ENCODE results near the gene CHMP6.

CHMP6 gene

DNA sequence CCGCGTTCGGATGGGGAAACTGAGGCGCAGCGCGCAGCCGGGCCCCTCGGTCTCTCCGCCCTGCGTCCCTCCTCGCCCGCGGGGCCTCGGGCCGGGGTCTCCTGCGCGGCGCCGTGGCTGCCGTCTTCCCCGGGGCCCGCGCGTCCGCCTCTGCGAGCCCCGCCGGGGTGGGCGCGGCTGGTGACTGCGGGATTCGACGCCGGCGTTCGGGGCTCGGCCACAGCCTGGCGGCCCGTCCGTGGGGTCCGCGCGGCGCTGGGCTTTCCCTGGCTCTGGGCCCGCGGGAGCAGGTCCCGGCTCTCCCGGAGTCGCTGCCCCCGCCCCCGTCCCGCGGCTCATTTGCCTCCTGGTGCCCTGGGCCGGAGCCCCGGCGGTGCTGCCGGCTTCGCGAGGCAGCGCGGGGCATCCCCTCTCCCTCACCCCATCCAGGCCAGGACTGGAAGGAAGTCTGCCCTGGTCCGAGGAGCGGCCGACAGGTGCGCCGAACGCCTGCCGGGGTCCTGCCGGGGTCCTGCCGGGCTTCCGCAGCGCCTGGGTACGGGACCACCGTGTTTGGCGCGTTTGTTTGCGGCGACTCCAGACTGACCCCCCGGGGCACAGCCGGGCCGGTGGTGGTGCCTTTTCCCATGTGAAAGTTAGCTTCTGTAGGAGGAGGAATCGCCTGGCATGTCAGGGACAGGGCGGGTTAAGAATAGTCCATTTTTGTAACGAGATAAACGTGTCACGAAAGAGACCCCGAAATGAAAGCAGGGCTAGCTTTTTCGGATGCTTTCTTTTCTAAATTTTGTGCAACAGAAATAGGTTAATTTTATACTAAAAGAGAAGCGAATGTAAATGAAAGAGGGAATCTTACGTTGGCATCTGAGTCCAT, 671 bp downstream of the CHMP6 start:
- DNase-seq (ENCODE audit: low read depth in 2 of 2), result no peak

GRCh38 chr17:80992948-80993624, 1.4 kb downstream of the CHMP6 start:
- no peak for DNase-seq (ENCODE audit: low read depth in 2 of 2)

DNA sequence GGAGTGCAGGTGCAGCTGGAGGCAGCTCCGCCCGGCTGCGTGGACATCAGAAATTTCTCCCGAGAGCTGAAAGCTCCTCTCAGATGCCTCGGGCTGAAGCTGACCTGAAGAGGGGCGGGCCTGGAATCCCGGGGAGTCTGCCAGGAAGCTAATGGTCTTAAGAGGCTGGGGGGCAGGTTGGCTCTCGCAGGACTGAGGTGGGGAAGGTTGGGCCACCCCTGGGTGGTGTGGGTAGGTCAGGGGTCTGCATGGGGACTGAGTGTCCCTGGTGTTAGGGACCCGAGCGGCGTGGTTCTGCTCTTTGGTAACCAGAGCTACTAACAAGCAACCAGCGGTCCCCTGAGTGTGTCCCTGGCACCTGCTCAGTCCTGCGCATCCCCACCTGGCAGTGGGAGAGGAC, 3.5 kb downstream of the CHMP6 start:
- no peak for DNase-seq (ENCODE audit: low read depth in 2 of 2)

- no peak for DNase-seq (ENCODE audit: low read depth in 2 of 2)
Measured at GRCh38 chr17:80996422-80997305, 5.0 kb downstream of the CHMP6 start.

- DNase-seq (ENCODE audit: low read depth in 2 of 2), result no peak
Measured at GRCh38 chr17:80997424-80998117, 5.9 kb downstream of the CHMP6 start.

- no peak for DNase-seq (ENCODE audit: low read depth in 2 of 2)
Measured at GRCh38 chr17:80998118-80998747, 6.6 kb downstream of the CHMP6 start.

DNA sequence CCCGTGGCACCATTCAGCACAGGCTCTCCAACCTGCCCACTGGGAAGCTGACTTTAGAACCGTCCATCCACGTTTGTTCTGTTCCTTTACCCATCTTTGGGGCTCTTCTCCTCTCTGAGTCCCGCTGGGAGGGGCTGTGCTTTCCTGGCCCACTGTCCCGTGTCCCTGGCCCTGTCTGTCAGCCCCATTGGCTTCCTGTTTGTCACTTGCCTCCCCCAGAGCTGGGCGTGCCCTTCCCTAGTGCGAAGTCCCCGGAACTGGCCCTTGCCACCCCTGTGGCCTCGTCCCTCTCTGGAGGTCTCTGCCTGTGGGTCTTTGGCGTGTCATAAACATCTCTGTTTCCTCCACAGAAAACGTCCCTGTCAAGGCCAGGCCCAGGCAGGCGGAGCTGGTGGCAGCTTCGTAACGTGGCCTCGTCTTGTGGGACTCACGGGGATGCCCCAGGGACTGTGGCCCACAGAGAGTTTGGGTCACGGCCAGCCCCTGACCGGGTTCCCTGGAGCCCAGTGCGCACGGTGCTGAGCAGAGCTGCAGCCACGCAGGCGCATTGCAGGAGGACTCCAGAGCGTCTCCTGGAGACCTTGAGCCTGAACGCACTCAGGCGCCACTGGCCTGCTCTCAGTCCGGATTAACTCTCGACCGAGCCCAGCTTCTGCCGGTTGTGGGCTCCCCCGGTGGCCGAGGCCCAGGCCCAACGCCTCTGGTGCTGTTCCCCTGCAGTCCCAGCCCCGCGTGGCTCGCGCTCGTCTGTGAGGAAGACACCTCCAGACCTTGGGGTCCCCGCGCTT, 7.3 kb downstream of the CHMP6 start:
- no peak for DNase-seq (ENCODE audit: low read depth in 2 of 2)

DNA sequence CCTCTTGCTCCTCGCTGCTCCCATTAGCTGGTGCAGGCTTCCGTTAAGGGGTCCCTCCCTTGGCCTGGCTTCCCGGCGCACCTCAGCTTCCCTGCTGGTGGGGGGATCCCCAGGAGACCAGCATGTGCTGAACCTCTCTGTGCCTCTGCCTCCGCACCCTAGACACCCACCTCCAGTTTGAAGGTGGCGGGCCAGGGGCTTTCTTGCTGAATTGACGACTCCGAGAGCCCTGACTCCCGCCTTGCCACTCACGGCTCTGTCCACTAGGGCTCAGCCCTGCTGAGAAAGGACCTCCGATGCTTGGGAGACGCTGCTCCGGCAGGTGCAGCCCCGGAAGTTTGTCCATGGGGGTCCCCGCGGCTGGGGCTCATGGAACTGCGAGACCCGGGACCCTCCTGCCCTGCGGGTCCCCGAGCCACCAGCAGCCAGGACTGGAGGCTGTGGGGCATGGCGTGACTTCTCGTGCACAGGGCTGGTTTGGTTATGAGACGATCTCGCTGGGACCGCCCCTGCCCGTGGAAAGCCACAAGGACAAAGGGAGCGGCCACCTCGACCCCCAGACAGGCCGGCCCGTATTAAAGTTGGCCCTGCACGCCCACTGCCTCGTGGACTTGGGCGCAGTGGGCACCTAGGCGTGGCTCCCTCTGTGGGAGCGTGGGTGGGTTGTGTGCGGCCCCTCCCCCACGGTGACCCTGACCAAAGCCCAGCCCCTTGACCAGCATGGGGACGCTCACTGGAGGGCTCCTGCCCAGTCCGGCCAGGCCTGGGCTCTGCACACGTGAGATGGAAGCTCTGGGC, 8.1 kb downstream of the CHMP6 start:
- DNase-seq (ENCODE audit: low read depth in 2 of 2), result no peak

DNA sequence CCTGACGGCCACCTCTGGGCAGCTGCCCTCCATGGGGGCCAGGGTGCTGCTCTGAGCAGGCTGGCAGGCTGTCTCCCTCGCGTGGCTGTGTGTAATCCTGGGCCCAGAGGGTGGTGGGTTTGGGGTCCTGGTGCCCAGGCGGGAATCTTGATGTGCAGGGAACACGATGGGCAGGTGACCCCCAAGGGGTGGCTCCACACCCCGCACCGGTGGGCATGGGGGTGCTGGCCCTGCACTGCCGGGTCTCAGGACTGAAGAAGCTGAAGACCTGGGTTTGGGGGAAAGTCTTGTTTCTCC, 8.6 kb downstream of the CHMP6 start:
- no peak for DNase-seq (ENCODE audit: low read depth in 2 of 2)

DNA sequence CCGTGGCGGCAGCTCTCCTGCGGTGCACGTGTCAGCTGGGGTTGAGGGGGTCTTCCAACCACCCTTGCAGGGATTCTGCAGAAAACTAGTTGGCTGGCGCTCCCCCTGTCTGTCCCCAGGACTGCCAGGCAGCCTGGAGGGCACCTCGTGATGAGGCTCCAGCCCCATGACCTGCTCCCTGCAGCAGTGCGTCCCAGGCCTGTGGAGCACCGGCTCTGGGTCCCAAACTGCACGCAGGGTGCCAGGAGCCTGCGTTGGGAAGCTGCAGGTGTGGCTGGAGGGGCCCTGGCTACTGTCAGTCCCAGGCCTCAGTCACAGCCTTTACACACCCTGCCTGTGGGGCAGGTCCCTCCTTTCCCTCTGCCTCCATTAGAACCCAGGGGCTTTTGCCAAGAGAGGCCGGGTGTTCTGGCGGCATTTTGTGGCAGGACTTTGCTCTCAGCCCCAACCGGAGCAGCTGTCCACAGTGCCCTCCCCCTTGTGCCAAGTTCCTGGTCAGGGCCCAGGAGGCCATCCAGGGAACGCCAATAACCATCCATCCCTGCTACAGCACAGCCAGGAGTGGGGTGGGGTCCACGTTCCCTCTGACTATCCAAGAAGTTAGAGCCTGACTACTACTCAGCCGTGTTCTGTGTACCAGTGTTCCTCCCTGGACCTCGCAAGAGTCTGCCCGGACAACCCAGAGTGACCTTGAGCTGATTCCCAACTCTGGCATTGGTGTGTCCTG, 9.2 kb downstream of the CHMP6 start:
- DNase-seq (ENCODE audit: low read depth in 2 of 2), result no peak

DNA sequence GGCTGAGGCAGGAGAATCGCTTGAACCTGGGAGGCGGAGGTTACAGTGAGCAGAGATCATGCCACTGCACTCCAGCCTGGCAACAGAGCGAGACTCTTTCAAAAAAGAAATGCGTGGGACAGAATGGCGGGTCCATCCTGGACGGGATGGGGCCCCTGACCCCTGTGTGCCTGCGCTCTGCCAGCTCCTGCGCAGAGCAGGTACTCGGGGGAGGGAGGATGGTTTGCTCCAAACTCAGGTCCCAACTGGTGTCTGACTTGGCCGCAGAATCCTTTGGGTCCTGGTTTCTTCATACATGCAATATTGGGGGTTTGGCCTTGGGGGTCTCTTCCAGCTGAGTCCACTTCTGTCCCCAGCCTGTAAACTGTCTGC, 10.4 kb downstream of the CHMP6 start:
- no peak for DNase-seq (ENCODE audit: low read depth in 2 of 2)

DNA sequence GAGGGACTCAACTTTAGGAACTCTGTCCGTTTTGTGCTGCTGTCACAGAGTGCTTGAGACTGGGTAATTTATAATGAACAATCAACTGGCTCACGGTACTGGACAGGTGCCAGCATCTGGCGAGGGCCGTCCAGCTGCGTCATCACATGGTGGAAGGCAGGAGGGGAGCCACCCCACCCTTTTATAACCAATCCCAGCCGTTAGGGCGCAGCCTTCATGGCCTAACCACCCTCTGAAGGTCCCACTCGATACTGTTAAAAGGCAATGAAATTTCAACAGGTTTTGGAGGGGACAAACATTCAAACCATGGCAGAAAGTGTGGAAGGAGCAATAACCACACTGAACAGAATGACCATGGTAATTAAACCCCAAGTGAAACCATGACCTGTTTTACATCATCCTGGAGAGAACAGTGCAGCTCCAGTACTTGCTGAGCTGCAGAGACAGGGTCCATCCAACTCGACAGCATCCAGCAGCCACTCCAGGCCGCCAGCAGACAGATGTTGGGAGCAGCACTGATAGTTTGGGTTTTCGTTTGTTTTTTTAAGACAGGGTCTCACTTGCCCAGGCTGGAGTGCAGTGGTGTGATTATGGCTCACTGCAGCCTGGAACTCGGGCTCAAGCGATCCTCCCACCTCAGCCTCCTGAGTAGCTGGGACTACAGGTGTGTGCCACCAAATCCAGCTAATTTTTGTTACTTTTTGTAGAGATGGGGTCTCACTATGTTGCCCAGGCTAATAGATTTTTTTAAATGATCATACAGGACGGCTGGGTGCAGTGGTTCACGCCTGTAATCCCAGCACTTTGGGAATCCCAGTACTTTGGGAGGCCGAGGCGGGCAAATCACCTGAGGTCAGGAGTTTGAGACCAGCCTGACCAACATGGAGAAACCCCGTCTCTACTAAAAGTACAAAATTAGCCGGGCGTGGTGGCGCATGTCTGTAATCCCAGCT, 11.0 kb downstream of the CHMP6 start:
- DNase-seq (ENCODE audit: low read depth in 2 of 2), result no peak

- DNase-seq (ENCODE audit: low read depth in 2 of 2), result no peak
Measured at GRCh38 chr17:81003711-81004475, 12.3 kb downstream of the CHMP6 start.

GRCh38 chr17:81006891-81007290, 15.2 kb downstream of the CHMP6 start:
- no peak for DNase-seq (ENCODE audit: low read depth in 2 of 2)

DNA sequence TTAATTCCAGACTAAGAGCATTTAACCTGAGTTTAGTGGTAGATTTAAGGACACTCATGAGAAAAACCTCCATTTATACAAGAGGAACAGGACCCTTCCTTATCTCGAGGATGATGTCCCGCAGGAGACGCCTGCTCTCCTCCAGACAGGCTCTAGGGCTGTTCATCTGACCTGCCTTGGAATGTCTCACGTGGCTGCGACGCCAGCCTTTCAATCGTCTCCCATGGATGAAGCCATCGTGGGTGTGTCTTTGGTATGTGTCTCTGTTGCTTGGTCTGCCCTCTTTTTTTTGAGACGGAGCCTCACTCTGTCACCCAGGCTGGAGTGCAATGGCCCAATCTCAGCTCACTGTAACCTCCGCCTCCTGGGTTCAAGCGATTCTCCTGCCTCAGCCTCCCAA, 16.5 kb downstream of the CHMP6 start:
- no peak for DNase-seq (ENCODE audit: low read depth in 2 of 2)

- no peak for DNase-seq (ENCODE audit: low read depth in 2 of 2)
Measured at GRCh38 chr17:81009136-81009535, 17.5 kb downstream of the CHMP6 start.

GRCh38 chr17:81010935-81011334, 19.3 kb downstream of the CHMP6 start:
- no peak for DNase-seq (ENCODE audit: low read depth in 2 of 2)

Data from stimulated activated CD8-positive, alpha-beta memory T cell treated with anti-CD3 and anti-CD28 coated beads, Interleukin-7, amount 100 ng/mL, for 1 hour (primary cell).